ENCODE results near the gene COL18A1.
"Not testable (repeated sequence)": the region's sequence is repeated elsewhere in the genome, so short reads cannot be mapped to it uniquely, and the experiment has no call there.

COL18A1 gene

GRCh38 chr21:45362748-45363145 is 42.2 kb upstream of the COL18A1 start:
- H3K4me3 ChIP-seq (ENCODE audit: low read depth in 1 of 2, low read length in 2 of 2), result no peak overlapping the region
- H3K4me1 ChIP-seq (ENCODE audit: insufficient read depth, low read length), result peaks cover 23% of the 10 kb centered on the region
- no peaks in the 10 kb centered on the region for H3K9me3 ChIP-seq (ENCODE audit: low read length)
- H3K27ac ChIP-seq (ENCODE audit: low read depth, low read length), result no peak overlapping the region
- no peak overlapping the region for H3K9ac ChIP-seq (ENCODE audit: low read length)
- H3K36me3 ChIP-seq (ENCODE audit: insufficient read depth, low read length), result no peaks in the 10 kb centered on the region
- no peaks in the 10 kb centered on the region for H3K27me3 ChIP-seq (ENCODE audit: control insufficient read depth in 1 of 2, insufficient read depth in 2 of 2, low read length in 2 of 2)

- H3K27me3 ChIP-seq (ENCODE audit: control insufficient read depth in 1 of 2, insufficient read depth in 2 of 2, low read length in 2 of 2); H3K4me3 ChIP-seq (ENCODE audit: low read depth in 1 of 2, low read length in 2 of 2); H3K36me3 ChIP-seq (ENCODE audit: insufficient read depth, low read length); H3K9me3 ChIP-seq (ENCODE audit: low read length); H3K9ac ChIP-seq (ENCODE audit: low read length): not testable (repeated sequence)
- Histone ChIP-seq H3K27ac (ENCODE audit: low read depth, low read length) (peak overlapping the region; percentile 70), H3K4me1 (ENCODE audit: insufficient read depth, low read length) (peaks cover 23% of the 10 kb centered on the region)
These were observed 41.7 kb upstream of the COL18A1 start for GRCh38 chr21:45363272-45363671.

GRCh38 chr21:45363921-45364467 is 41.0 kb upstream of the COL18A1 start:
- Histone ChIP-seq H3K9me3 (ENCODE audit: low read length) (no peaks in the 10 kb centered on the region), H3K36me3 (ENCODE audit: insufficient read depth, low read length) (no peaks in the 10 kb centered on the region), H3K4me3 (ENCODE audit: low read depth in 1 of 2, low read length in 2 of 2) (no peak overlapping the region), H3K27me3 (ENCODE audit: control insufficient read depth in 1 of 2, insufficient read depth in 2 of 2, low read length in 2 of 2) (no peaks in the 10 kb centered on the region), H3K27ac (ENCODE audit: low read depth, low read length) (peak overlapping the region; percentile 70), H3K4me1 (ENCODE audit: insufficient read depth, low read length) (peaks cover 23% of the 10 kb centered on the region), H3K9ac (ENCODE audit: low read length) (no peak overlapping the region)

- H3K4me1 ChIP-seq (ENCODE audit: insufficient read depth, low read length), result peaks cover 23% of the 10 kb centered on the region
- H3K27me3 ChIP-seq (ENCODE audit: control insufficient read depth in 1 of 2, insufficient read depth in 2 of 2, low read length in 2 of 2), result no peaks in the 10 kb centered on the region
- no peak overlapping the region for H3K9ac ChIP-seq (ENCODE audit: low read length)
- H3K27ac ChIP-seq (ENCODE audit: low read depth, low read length), result peak overlapping the region; percentile 67
- no peaks in the 10 kb centered on the region for H3K36me3 ChIP-seq (ENCODE audit: insufficient read depth, low read length)
- no peaks in the 10 kb centered on the region for H3K9me3 ChIP-seq (ENCODE audit: low read length)
- H3K4me3 ChIP-seq (ENCODE audit: low read depth in 1 of 2, low read length in 2 of 2), result no peak overlapping the region
These were observed 40.3 kb upstream of the COL18A1 start for GRCh38 chr21:45364468-45365185.

- no peaks in the 10 kb centered on the region for H3K9me3 ChIP-seq (ENCODE audit: low read length)
- H3K27ac ChIP-seq (ENCODE audit: low read depth, low read length), result no peak overlapping the region
- peaks cover 23% of the 10 kb centered on the region for H3K4me1 ChIP-seq (ENCODE audit: insufficient read depth, low read length)
- no peaks in the 10 kb centered on the region for H3K27me3 ChIP-seq (ENCODE audit: control insufficient read depth in 1 of 2, insufficient read depth in 2 of 2, low read length in 2 of 2)
- no peak overlapping the region for H3K4me3 ChIP-seq (ENCODE audit: low read depth in 1 of 2, low read length in 2 of 2)
- H3K36me3 ChIP-seq (ENCODE audit: insufficient read depth, low read length), result no peaks in the 10 kb centered on the region
- no peak overlapping the region for H3K9ac ChIP-seq (ENCODE audit: low read length)
These were observed 39.8 kb upstream of the COL18A1 start for GRCh38 chr21:45365186-45365607.

- no peaks in the 10 kb centered on the region for H3K36me3 ChIP-seq (ENCODE audit: insufficient read depth, low read length)
- no peak overlapping the region for H3K4me3 ChIP-seq (ENCODE audit: low read depth in 1 of 2, low read length in 2 of 2)
- H3K27ac ChIP-seq (ENCODE audit: low read depth, low read length), result no peak overlapping the region
- no peaks in the 10 kb centered on the region for H3K27me3 ChIP-seq (ENCODE audit: control insufficient read depth in 1 of 2, insufficient read depth in 2 of 2, low read length in 2 of 2)
- peaks cover 23% of the 10 kb centered on the region for H3K4me1 ChIP-seq (ENCODE audit: insufficient read depth, low read length)
- H3K9ac ChIP-seq (ENCODE audit: low read length), result no peak overlapping the region
- H3K9me3 ChIP-seq (ENCODE audit: low read length), result no peaks in the 10 kb centered on the region
These were observed 39.2 kb upstream of the COL18A1 start for GRCh38 chr21:45365608-45366241.

- H3K9me3 ChIP-seq (ENCODE audit: low read length), result no peaks in the 10 kb centered on the region
- H3K9ac ChIP-seq (ENCODE audit: low read length), result no peak overlapping the region
- H3K27ac ChIP-seq (ENCODE audit: low read depth, low read length), result no peak overlapping the region
- H3K4me3 ChIP-seq (ENCODE audit: low read depth in 1 of 2, low read length in 2 of 2), result no peak overlapping the region
- H3K36me3 ChIP-seq (ENCODE audit: insufficient read depth, low read length), result no peaks in the 10 kb centered on the region
- H3K27me3 ChIP-seq (ENCODE audit: control insufficient read depth in 1 of 2, insufficient read depth in 2 of 2, low read length in 2 of 2), result no peaks in the 10 kb centered on the region
- H3K4me1 ChIP-seq (ENCODE audit: insufficient read depth, low read length), result peaks cover 23% of the 10 kb centered on the region
These were observed 38.5 kb upstream of the COL18A1 start for GRCh38 chr21:45366476-45366875.

- no peak overlapping the region for H3K4me3 ChIP-seq (ENCODE audit: low read depth in 1 of 2, low read length in 2 of 2)
- no peaks in the 10 kb centered on the region for H3K9me3 ChIP-seq (ENCODE audit: low read length)
- H3K27me3 ChIP-seq (ENCODE audit: control insufficient read depth in 1 of 2, insufficient read depth in 2 of 2, low read length in 2 of 2), result no peaks in the 10 kb centered on the region
- H3K36me3 ChIP-seq (ENCODE audit: insufficient read depth, low read length), result no peaks in the 10 kb centered on the region
- no peak overlapping the region for H3K9ac ChIP-seq (ENCODE audit: low read length)
- H3K27ac ChIP-seq (ENCODE audit: low read depth, low read length), result no peak overlapping the region
- peaks cover 23% of the 10 kb centered on the region for H3K4me1 ChIP-seq (ENCODE audit: insufficient read depth, low read length)
These were observed 38.0 kb upstream of the COL18A1 start for GRCh38 chr21:45366931-45367401.

GRCh38 chr21:45367402-45368351 is 37.3 kb upstream of the COL18A1 start:
- H3K4me3 ChIP-seq (ENCODE audit: low read depth in 1 of 2, low read length in 2 of 2), result no peak overlapping the region
- peaks cover 23% of the 10 kb centered on the region for H3K4me1 ChIP-seq (ENCODE audit: insufficient read depth, low read length)
- H3K36me3 ChIP-seq (ENCODE audit: insufficient read depth, low read length), result no peaks in the 10 kb centered on the region
- H3K9ac ChIP-seq (ENCODE audit: low read length), result no peak overlapping the region
- H3K27ac ChIP-seq (ENCODE audit: low read depth, low read length), result no peak overlapping the region
- no peaks in the 10 kb centered on the region for H3K27me3 ChIP-seq (ENCODE audit: control insufficient read depth in 1 of 2, insufficient read depth in 2 of 2, low read length in 2 of 2)
- H3K9me3 ChIP-seq (ENCODE audit: low read length), result no peaks in the 10 kb centered on the region

- H3K4me1 ChIP-seq (ENCODE audit: insufficient read depth, low read length), result peaks cover 11% of the 10 kb centered on the region
- H3K27ac ChIP-seq (ENCODE audit: low read depth, low read length); H3K4me3 ChIP-seq (ENCODE audit: low read depth in 1 of 2, low read length in 2 of 2); H3K27me3 ChIP-seq (ENCODE audit: control insufficient read depth in 1 of 2, insufficient read depth in 2 of 2, low read length in 2 of 2); H3K36me3 ChIP-seq (ENCODE audit: insufficient read depth, low read length); H3K9me3 ChIP-seq (ENCODE audit: low read length); H3K9ac ChIP-seq (ENCODE audit: low read length): not testable (repeated sequence)
These were observed 35.9 kb upstream of the COL18A1 start for GRCh38 chr21:45369018-45369417.

- Histone ChIP-seq H3K9ac (ENCODE audit: low read length) (no peak overlapping the region), H3K27me3 (ENCODE audit: control insufficient read depth in 1 of 2, insufficient read depth in 2 of 2, low read length in 2 of 2) (peaks cover 0 to 8% of the 10 kb centered on the region in 2 donors), H3K4me3 (ENCODE audit: low read depth in 1 of 2, low read length in 2 of 2) (no peak overlapping the region), H3K4me1 (ENCODE audit: insufficient read depth, low read length) (no peaks in the 10 kb centered on the region), H3K27ac (ENCODE audit: low read depth, low read length) (no peak overlapping the region), H3K36me3 (ENCODE audit: insufficient read depth, low read length) (no peaks in the 10 kb centered on the region), H3K9me3 (ENCODE audit: low read length) (no peaks in the 10 kb centered on the region)
These were observed 34.4 kb upstream of the COL18A1 start for GRCh38 chr21:45370575-45370974.
